GM13976 (cell line): ENCODE results near the gene COL13A1.

Source experiments
- DNase-seq: peaks from one replicate; pipeline ENCODE4 v3.0.0; 2012; ENCODE audit warnings: low spot score
- in situ Hi-C: fragments of 300-500 bp; cut with MboI; formaldehyde crosslinking; loops from one replicate; pipeline ENCODE4 v1.12.0; 2022; ENCODE audit warnings: low sequenced_read_pairs, mixed read lengths, inconsistent platforms; ENCODE audit not compliant: unreplicated experiment
- TF ChIP-seq, protein P1 (sequence below): IDR thresholded peaks from 2 replicates; pipeline ENCODE4 v1.5.1; 2012; ENCODE audit warnings: borderline replicate concordance, mild to moderate bottlenecking; ENCODE audit not compliant: insufficient read depth; ENCODE audit errors: extremely low read depth, missing control alignments, control extremely low read depth

COL13A1 gene

DNA sequence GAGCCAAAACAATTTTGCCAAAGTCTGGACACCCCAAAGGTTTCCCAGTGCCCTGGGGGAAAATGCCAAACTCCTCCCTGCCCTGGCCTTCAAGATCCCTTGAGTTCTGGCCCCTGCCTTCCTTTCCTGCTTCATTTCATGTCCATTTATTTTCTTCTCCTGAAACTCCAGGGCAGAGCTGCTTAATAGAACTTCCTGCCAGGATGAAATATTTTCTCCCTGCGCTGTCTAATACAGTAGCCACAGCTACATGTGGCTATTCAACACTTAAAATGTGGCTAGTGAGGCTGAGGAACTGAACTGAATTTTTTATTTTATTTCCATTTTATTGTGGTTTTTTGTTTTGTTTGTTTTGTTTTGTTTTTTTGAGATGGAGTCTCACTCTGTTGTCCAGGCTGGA, 49.6 kb downstream of the COL13A1 start:
- no peak for DNase-seq
- in situ Hi-C loops: no loop called here
- TF ChIP-seq, protein P1, sequence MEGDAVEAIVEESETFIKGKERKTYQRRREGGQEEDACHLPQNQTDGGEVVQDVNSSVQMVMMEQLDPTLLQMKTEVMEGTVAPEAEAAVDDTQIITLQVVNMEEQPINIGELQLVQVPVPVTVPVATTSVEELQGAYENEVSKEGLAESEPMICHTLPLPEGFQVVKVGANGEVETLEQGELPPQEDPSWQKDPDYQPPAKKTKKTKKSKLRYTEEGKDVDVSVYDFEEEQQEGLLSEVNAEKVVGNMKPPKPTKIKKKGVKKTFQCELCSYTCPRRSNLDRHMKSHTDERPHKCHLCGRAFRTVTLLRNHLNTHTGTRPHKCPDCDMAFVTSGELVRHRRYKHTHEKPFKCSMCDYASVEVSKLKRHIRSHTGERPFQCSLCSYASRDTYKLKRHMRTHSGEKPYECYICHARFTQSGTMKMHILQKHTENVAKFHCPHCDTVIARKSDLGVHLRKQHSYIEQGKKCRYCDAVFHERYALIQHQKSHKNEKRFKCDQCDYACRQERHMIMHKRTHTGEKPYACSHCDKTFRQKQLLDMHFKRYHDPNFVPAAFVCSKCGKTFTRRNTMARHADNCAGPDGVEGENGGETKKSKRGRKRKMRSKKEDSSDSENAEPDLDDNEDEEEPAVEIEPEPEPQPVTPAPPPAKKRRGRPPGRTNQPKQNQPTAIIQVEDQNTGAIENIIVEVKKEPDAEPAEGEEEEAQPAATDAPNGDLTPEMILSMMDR: no peak

- in situ Hi-C loops: no loop called here
- TF ChIP-seq, protein P1: no peak
- DNase-seq: no peak
Measured at GRCh38 chr10:69853064-69853463, 51.4 kb downstream of the COL13A1 start.

- TF ChIP-seq, protein P1: no peak
- in situ Hi-C loops: no loop called here
- no peak for DNase-seq
Measured at GRCh38 chr10:69854511-69855345, 53.0 kb downstream of the COL13A1 start.

- in situ Hi-C loops: no loop called here
- no peak for DNase-seq
- TF ChIP-seq, protein P1: no peak
Measured at GRCh38 chr10:69855346-69856111, 53.8 kb downstream of the COL13A1 start.

GRCh38 chr10:69856601-69857166, 55.0 kb downstream of the COL13A1 start:
- in situ Hi-C loops: no loop called here
- no peak for DNase-seq
- TF ChIP-seq, protein P1: no peak

- DNase-seq: no peak
- TF ChIP-seq, protein P1: no peak
- in situ Hi-C loops: no loop called here
Measured at GRCh38 chr10:69858201-69858600, 56.5 kb downstream of the COL13A1 start.
